SK-MEL-5 (cell line): ENCODE measurements around the gene FICD. TPM values are rescaled to one million over a fixed set of nuclear protein-coding genes. Genes with fewer than 3 reads are reported as not detected.

Experiments used
- total RNA-seq: library from RNA; depleted of rRNA; stranded (reverse); fragments of >200 nt; shearing (Covaris generic); gene quantifications from 2 replicates; pipeline ENCODE4 v1.2.3, GENCODE V29; 2014; rRNA removed

FICD gene
- total RNA-seq, 1 experiment from 2014 or later = 7.4 TPM

Other genes starting within 250 kb of the FICD start
- not detected in 2 replicates for gene CMKLR1, start 176.0 kb upstream of the FICD start, total RNA-seq
- gene SART3, start 45.9 kb downstream of the FICD start, total RNA-seq = 66.3 and 84.2 TPM in 2 replicates
- gene ISCU, start 47.3 kb downstream of the FICD start, total RNA-seq = 162 and 163 TPM in 2 replicates
- gene TMEM119, start 82.8 kb downstream of the FICD start, total RNA-seq = not detected in 2 replicates
- 0.50 and 0.80 TPM in 2 replicates for gene SELPLG, start 118.6 kb downstream of the FICD start, total RNA-seq
- 156 and 175 TPM in 2 replicates for gene CORO1C, start 216.2 kb downstream of the FICD start, total RNA-seq